Retina (tissue), 1 donor: Measurements from ENCODE around the gene FGD5.

Experiments used
- DNase-seq: peaks from one replicate; pipeline ENCODE4 v3.0.0-alpha.2; 2016

The FGD5 gene

GRCh38 chr3:14832975-14833722, 14.4 kb downstream of the FGD5 start:
- no peak for DNase-seq

- DNase-seq = no peak
Observed at GRCh38 chr3:14834121-14834520, 15.4 kb downstream of the FGD5 start.

GRCh38 chr3:14834807-14835466, 16.2 kb downstream of the FGD5 start:
- no peak for DNase-seq

- DNase-seq = no peak
Observed at GRCh38 chr3:14836049-14836468, 17.3 kb downstream of the FGD5 start.

DNA sequence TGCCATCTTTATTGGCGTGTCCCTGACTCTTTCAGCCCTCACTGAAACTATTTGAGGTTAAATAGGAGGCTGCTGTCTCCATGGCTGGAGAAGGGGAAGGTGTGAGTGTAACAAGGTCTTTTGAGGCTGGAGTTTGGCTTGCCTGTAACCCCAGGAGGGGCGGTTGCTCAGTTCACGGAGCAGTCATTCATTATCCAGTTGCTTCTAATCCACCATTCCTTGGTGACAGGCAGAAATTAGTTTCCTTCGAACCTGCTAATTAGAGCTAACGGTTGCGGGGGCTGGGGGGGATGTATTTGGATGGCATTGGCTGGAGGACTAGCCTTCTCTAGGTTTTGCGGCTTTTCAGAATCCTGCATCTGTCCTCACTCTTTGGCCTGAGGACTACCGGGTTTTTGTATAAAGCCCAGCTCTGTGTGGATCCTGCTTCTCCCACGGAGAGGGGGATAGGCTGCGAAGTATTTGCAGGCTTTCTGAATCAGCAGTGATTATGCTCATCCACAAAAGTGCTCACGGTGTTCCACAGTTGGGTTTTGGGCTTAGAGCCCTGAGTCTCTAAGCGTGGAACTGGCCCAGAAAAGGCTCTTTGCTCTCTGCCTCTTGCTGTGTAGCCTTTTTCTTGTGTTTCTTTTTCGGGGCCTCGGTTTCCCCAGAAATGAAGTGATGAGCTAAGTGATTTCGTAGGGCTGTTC, 18.6 kb downstream of the FGD5 start:
- DNase-seq = no peak

DNA sequence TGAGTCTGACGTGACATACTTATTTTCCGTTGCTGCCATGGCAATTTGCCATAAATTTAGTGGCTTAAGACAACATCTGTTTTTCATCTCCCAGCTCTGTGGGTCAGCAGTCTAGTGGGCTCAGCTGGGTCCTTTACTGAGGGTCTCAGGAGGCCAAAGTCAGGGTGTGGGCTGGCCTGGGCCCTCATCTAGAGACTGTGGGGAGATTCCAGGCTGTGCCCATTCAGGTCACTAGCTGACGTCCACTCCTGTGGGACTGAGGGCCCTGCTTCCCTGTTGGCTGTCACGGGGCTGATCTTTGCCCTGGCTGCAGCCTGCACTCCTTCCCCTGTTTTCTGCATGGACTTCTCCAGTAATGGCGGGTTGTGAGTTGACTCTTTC, 19.1 kb downstream of the FGD5 start:
- DNase-seq = no peak

- DNase-seq = no peak
Observed at GRCh38 chr3:14839236-14839635, 20.5 kb downstream of the FGD5 start.

DNA sequence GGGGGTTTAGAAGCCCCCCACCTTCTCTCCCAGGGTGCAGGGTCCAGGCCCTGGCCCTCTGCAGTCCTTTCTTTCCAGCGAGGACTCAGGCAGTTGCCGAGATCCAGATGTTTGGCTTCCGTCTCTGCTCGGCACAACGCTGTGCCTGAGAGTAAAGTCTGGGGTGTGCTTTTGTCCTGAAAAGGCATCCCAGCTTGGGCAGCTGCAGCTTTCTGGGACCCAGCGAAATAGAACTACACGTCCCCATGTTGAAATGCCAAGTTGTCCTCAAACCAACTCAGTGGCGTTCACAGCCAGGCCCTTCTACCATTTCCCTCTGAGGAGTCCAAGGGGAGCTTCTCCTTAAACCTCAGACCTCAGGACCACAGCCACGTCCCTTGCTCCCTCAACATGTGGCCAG, 23.1 kb downstream of the FGD5 start:
- no peak for DNase-seq

DNA sequence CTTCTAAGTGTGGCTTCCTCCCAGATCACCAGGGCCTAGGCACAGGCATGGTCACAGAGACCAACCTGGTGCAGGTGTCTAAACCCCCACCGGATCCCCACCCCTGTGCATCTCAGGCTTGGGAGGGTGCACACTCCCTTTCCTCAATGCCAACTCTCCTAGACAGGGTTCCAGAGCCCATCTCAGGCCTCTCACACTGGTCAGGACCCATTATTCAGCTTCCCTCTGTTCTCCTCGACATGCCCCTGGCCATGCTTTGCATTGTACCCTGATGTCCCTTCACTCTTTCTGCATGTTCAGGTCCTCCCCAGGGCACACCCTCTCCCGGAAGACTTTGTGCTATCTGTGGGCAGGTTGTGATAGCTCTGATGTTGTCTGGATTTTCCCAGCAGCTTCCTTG, 23.5 kb downstream of the FGD5 start:
- no peak for DNase-seq

DNA sequence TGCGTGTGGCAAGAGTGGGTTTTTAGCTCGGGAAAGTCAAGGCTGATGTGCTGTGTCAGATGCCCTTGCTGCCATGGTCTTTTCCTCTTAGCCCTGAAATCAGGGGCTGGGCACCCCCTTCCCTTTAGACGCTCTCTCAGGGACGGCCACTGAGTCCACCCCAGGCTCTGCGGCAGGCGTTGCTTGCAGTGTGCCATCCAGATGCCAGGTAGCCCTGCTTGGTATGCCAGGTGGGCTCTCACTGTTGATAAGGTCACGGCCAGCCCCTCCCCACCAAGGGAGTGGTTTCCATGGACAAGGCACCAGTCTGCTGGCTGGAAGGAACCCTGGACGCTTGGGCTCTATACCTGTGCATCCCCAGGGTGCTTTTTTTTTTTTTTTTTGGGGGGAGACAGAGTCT, 24.6 kb downstream of the FGD5 start:
- DNase-seq = no peak

- DNase-seq = no peak
Observed at GRCh38 chr3:14844386-14845170, 25.8 kb downstream of the FGD5 start.

DNA sequence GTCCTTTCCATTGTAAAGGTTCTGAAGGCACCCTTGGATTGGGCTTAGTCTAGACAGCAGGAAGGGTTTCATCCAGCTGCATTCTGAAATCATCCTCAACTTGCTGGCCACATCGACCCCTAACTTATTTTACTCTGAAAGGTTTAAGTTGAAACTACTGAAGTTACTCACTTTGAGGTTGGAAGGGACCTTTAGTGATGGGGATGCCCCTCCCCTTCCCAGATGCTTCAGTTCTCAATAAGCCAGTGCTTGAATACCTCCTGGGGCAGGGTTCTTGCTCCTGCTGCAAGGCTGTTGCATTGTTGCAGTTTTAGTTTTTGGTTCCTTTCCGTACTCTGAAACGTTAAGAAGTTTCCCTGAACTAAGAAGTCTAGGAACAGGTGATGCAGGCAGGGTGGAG, 26.4 kb downstream of the FGD5 start:
- DNase-seq = no peak

- DNase-seq = no peak
Observed at GRCh38 chr3:14845826-14846225, 27.1 kb downstream of the FGD5 start.

DNA sequence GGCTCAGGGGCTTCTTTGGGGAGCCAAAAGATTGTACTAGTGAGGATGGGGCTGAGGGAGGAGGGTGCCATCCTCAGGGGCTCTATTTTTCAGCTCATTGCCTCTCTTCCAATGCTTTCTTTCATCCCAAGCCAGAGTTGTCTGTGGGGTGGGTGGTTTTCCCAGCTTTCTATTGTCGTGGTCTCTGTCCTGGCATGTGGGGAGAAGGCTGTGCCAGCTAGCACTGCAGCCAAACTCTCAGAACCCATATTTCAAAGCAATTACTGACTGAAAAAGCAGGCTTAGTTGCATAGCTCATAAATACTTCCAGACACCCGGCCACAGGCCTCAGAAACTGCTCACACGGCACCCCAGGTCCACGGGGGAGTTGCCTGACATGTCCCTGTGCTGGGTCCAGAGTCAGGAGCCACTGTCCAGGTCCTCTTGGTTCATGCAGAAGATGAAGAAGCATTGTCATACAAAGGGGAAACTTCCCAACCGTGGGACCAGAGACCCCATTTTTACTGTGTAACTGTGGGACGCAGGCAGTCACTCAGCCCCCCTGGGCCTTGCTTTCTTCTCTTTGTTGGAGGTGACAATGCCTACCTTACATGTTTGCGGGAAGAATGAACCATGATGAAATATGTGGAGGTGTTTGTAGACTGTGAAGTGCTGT, 27.6 kb downstream of the FGD5 start:
- DNase-seq = no peak

DNA sequence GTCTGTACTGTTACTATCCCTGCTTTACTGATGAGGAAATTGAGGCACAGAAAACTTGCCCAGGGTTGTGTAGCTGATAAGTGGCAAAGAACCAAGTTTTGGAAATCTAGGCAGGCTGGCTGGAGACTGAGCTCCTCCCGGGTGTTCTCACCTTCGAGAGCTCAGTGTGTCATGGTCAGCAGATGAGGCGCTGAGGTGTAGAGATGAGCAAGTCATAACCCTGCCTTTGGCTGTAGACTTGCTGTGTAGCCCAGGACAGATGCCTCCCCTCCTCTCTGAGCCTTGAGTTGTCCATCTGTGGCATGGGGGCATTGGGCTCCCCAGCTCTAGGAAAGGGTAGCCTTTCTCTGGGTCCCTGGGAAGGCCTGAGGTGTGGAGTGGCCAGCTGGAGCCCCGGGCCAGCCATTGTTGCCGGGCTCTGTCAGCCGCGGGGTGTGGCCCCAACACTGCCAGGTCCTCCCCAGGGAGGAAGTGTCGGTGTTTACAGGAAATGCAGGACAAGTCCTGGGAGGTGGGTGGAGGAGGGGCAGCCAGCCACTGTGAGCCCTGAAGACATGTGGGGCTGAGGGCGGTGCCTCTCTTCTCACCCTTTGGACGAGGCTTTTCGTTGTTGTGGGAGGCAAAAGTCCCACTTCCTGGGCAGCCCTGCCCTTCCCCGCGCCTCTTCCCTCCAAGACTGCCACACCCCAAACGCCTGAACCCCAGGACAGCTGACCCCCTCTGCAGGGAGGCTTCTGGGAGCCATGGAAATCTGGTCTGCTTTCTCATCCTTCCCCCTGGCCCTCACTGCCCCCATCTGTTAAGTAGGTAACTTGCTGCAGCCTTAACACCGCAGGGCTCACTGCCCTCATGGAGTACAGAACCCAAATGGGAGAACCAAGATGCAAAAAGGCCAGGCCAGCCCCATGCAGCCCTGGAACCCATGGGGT, 29.1 kb downstream of the FGD5 start:
- no peak for DNase-seq

- DNase-seq = no peak
Observed at GRCh38 chr3:14848906-14849305, 30.1 kb downstream of the FGD5 start.

GRCh38 chr3:14849638-14850230, 31.0 kb downstream of the FGD5 start:
- DNase-seq = no peak

GRCh38 chr3:14852058-14852594, 33.4 kb downstream of the FGD5 start:
- DNase-seq = no peak

DNA sequence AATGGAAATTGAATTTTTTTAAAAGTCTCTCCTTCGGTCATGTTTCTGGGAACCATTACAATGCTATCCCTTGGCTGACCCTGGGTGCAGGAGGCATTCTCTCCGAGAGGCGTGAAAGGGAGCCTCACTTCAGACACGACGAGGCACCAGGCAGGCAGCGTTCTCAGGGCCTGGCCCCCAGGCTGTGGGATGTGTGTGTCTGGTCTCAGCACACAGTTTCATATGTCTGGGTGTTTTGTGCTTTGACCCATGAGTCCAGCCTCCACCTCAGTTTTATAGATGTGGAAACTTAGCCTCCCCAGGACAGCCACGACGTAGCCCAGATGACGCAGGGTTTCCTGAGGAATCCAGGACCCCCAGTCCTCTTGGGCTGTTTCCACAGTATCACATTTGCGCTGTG, 34.0 kb downstream of the FGD5 start:
- DNase-seq = no peak

DNA sequence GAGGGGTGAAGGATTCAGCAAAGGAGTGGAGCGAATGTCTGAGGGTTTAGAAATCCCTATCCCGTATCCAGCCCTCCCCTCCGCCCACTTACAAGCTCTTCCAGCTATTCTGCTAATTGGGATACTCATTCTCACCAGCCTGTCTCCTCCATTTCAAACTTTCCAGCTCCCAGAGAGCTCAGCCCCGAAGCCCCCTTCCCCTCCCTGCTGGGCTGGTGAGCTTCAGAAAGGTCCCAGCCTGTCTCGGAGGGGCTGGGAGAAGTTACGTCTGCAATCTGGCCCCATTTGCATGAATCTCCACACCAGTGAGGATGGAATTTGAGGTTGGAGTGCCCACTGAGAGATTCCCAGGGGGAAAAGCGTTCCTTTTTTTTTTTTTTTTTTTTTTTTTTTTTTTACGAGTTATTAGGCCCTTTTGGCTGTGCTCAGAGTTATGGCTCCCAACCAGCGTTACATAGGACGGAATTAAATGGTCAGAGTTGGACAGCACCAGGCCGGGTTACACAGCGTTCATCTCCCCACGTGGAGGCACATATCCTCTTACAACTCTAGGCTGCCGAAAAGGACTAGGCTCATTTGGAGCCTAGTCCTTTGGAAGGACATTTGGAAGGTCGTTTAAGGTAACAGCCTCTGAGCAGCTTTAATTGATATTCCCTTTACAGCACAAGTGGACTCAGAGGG, 34.6 kb downstream of the FGD5 start:
- DNase-seq = no peak
